D721Med (cell line): ENCODE results near the gene GAPVD1.
"Not testable (repeated sequence)": the region's sequence is repeated elsewhere in the genome, so short reads cannot be mapped to it uniquely, and the experiment has no call there.

Experiments used
- DNase-seq: peaks from one replicate; pipeline ENCODE4 v3.0.0; 2011; ENCODE audit warnings: low spot score; ENCODE audit not compliant: insufficient read length
- FAIRE-seq: peaks from 2 replicates; lab custom pipeline; 2011; peaks lifted over from hg19 to GRCh38; lab: Jason Lieb, UNC
- TF ChIP-seq, protein P1 (sequence below): IDR thresholded peaks from 2 replicates; pipeline ENCODE4 v1.5.1; 2012; ENCODE audit warnings: mild to moderate bottlenecking, control low read depth; ENCODE audit not compliant: insufficient read depth; ENCODE audit errors: missing control alignments

GAPVD1 gene

DNA sequence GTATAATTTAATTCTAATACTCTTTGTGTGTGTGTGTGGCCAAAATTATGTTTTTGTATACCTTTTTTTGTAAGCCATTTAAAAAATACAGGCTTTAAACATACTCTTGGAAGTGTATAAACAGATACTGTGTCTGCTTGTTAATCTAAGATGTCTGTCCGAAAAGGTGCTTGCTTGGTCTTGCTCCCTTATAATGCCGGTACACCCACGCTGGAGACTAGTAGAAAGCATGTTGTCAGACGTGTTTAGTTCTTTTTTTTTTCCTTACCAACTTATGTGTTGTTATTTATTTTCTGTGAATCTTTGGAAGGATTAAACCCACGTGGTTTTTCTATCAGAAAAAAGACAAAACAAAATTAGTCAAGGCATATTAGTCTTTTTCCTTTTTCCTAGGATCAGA lies 9.5 kb downstream of the GAPVD1 start:
- TF ChIP-seq, protein P1, sequence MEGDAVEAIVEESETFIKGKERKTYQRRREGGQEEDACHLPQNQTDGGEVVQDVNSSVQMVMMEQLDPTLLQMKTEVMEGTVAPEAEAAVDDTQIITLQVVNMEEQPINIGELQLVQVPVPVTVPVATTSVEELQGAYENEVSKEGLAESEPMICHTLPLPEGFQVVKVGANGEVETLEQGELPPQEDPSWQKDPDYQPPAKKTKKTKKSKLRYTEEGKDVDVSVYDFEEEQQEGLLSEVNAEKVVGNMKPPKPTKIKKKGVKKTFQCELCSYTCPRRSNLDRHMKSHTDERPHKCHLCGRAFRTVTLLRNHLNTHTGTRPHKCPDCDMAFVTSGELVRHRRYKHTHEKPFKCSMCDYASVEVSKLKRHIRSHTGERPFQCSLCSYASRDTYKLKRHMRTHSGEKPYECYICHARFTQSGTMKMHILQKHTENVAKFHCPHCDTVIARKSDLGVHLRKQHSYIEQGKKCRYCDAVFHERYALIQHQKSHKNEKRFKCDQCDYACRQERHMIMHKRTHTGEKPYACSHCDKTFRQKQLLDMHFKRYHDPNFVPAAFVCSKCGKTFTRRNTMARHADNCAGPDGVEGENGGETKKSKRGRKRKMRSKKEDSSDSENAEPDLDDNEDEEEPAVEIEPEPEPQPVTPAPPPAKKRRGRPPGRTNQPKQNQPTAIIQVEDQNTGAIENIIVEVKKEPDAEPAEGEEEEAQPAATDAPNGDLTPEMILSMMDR = no peak
- DNase-seq (no peak), FAIRE-seq (no peak)

DNA sequence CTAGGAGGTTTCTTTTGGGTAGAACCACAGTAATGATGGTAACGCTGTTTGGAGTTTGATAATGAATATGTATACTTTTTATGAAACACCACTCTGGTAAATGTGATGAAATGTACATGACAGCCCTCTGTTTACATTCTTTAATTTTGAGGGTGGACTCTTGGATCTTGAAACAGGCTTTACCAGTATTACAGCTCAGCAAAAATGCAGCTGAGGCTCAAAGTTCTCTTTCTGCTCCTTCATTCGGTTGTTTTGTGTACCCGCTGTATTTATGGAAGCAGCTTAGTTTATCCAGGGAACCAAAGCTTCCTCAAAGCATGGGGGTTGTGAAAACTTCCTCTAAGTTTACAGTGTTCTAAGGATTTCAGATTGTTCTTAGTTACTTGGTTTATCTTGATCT lies 11.1 kb downstream of the GAPVD1 start:
- FAIRE-seq (no peak), DNase-seq (no peak)
- TF ChIP-seq, protein P1 = no peak

DNA sequence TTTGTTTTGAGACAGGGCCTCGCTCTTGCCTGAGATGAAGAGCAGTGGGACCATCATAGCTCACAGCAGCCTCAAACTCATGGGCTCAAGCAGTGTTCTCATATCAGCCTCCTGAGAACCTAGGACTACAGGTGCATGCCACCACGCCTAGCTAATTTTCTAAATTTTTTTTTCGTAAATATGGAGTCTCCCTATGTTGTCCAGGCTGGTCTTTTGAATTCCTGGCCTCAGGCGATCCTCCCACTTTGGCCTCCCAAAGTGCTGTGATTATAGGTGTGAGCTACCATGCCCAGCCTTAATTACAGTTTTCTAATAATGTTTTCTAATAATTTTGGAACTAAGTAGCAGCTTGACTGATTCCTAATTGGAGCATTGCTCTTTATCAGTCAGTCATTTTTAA lies 15.1 kb downstream of the GAPVD1 start:
- FAIRE-seq (no peak), DNase-seq (no peak)
- TF ChIP-seq, protein P1 = no peak

DNA sequence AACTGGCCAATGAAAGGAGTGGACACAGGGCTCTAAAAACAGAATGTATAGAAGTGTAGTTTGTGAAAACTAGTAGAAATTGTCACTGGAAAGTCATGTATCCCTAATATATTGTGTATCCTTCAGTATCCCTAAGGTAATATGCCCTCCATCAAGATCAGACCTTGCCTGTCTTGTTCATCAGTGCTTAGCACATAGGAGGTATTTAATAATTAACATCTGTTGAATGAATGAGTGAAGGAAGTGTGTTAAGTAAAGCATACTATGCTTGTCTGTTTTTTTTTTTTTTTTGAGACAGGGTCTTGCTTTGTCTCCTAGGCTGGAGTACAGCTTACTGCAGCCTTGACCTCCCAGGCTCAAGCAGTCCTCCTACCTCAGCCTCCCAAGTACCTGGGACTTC lies 15.8 kb downstream of the GAPVD1 start:
- TF ChIP-seq, protein P1 = no peak

DNA sequence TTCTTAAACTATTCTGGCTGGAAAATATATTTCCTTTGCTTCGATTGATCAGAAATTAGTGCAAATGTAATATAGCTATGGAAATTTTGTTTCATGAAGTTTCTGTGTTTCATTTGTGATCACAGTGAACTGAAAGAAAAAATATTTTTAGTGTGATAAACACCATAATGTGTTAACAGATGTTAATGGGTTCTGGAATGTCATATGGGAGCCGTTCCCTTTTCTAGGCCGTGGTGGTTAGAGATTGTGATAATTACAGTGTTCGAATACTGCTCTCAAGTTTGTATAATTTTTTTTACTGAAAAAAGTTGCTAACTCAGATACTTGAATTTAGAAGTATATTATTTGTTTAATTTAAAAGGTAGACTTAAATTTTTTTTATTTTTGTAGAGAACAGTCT lies 19.3 kb downstream of the GAPVD1 start:
- TF ChIP-seq, protein P1 = no peak
- no peak for DNase-seq
- no peak for FAIRE-seq

More for the DNA sequence above, 15.8 kb downstream of the GAPVD1 start:
- no peak for FAIRE-seq
- DNase-seq = no peak

DNA sequence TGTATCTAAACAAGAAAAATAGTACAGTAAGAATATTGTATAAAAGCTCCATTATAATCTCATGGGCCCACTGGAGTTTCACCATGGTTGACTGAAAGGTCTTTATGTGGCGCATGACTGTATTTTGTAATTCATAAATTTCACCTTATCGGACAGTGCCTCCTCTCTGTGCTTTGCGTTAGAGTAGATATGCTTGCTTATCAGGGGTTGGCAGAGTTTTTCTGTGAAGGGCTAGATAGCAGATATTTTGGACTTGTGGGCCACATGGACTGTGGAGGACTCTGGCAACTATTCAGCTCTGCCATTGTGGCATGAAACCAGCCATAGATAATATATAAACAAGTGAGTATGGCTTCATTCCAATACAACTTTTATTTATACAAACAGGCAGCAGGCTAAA lies 23.2 kb downstream of the GAPVD1 start:
- no peak for FAIRE-seq
- TF ChIP-seq, protein P1 = no peak
- no peak for DNase-seq

DNA sequence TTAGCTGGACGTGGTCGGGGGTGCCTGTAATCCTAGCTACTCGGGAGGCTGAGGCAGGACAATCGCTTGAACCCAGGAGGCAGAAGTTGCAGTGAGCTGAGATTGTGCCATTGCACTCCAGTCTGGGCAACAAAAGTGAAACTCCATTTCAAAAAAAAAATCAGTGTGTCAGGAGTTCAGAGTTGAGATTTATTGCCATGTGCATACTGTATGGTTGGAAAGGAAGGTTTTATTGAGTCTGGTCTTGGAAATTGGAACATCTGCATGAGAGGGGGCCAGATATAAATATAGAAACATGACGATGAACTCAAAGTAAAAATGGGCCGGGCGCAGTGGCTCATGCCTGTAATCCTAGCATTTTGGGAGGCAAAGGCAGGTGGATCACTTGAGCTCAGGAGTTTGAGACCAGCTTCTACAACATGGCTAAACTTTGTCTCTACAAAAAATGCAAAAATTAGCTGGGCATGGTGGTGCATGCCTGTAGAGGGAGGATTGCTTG lies 25.4 kb downstream of the GAPVD1 start:
- not testable (repeated sequence) for DNase-seq, FAIRE-seq

DNA sequence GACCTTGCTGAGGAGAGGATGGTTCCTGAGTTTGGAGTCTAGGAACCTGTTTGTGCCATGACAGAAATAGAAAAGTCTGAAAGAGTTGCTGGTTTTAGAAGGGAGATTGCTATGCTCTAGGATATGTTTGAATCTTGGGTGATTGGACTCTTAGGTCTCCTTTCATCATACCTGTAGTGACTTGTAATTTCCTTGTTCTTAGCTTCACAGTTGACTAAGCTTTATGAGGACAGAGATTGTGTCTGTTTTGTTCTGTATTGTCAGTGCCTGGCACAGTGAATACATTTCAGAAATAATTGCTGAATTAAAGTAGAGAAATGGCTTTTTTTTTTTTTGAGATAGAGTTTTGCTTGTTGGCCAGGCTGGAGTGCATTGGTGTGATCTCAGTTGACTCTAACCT lies 31.5 kb downstream of the GAPVD1 start:
- FAIRE-seq = no peak

More for the DNA sequence above, 31.5 kb downstream of the GAPVD1 start:
- no peak for DNase-seq
- TF ChIP-seq, protein P1 = no peak
